Kidney tubule cell (primary cell): ENCODE measurements around the gene KRT77.
"Not testable (repeated sequence)": the region's sequence is repeated elsewhere in the genome, so short reads cannot be mapped to it uniquely, and the experiment has no call there.

Experiments
- DNase-seq: peaks from one replicate; pipeline ENCODE4 v3.0.0-alpha.2; 2018; ENCODE audit warnings: low spot score

Gene KRT77

GRCh38 chr12:52722680-52723079 is 19.4 kb upstream of the KRT77 start:
- DNase-seq = no peak

GRCh38 chr12:52721838-52722470 is 18.6 kb upstream of the KRT77 start:
- no peak for DNase-seq

GRCh38 chr12:52720365-52720886 is 17.1 kb upstream of the KRT77 start:
- DNase-seq = no peak

GRCh38 chr12:52716061-52716460 is 12.7 kb upstream of the KRT77 start:
- no peak for DNase-seq

GRCh38 chr12:52715416-52715815 is 12.1 kb upstream of the KRT77 start:
- DNase-seq = peak; percentile 8

GRCh38 chr12:52714887-52715281 is 11.6 kb upstream of the KRT77 start:
- no peak for DNase-seq

GRCh38 chr12:52713960-52714886 is 10.9 kb upstream of the KRT77 start:
- DNase-seq = no peak

GRCh38 chr12:52712122-52712521 is 8.8 kb upstream of the KRT77 start:
- DNase-seq = not testable (repeated sequence)

GRCh38 chr12:52710730-52711129 is 7.4 kb upstream of the KRT77 start:
- DNase-seq = no peak

- DNase-seq = no peak
Observed at GRCh38 chr12:52708010-52708409, 4.7 kb upstream of the KRT77 start.

GRCh38 chr12:52704464-52704863 is 1.1 kb upstream of the KRT77 start:
- no peak for DNase-seq

GRCh38 chr12:52703878-52704277 is 554 bp upstream of the KRT77 start:
- DNase-seq = no peak

- DNase-seq = no peak
Observed at GRCh38 chr12:52702338-52702737, 986 bp downstream of the KRT77 start.

- DNase-seq = no peak
Observed at GRCh38 chr12:52701281-52701680, 2.0 kb downstream of the KRT77 start.

- no peak for DNase-seq
Observed at GRCh38 chr12:52699960-52700359, 3.4 kb downstream of the KRT77 start.

- DNase-seq = no peak
Observed at GRCh38 chr12:52699373-52699772, 4.0 kb downstream of the KRT77 start.

- no peak for DNase-seq
Observed at GRCh38 chr12:52698651-52699340, 4.5 kb downstream of the KRT77 start.

GRCh38 chr12:52697058-52697582 is 6.2 kb downstream of the KRT77 start:
- DNase-seq = no peak

- no peak for DNase-seq
Observed at GRCh38 chr12:52696588-52696987, 6.7 kb downstream of the KRT77 start.

GRCh38 chr12:52695039-52695438 is 8.3 kb downstream of the KRT77 start:
- DNase-seq = no peak

- DNase-seq = no peak
Observed at GRCh38 chr12:52694151-52694550, 9.2 kb downstream of the KRT77 start.

- DNase-seq = no peak
Observed at GRCh38 chr12:52693261-52693660, 10.1 kb downstream of the KRT77 start.
